ENCODE data around the gene AMMECR1L. TPM values are rescaled to one million over a fixed set of nuclear protein-coding genes. Genes with fewer than 3 reads are reported as not detected.

AMMECR1L gene
- total and polyA plus RNA-seq, 10 of the 15 experiments (the other 5 are each of a cell fraction or from before 2014, with no cell fraction given), result 2.7 to 12.1 (median 8.0) TPM

DNA sequence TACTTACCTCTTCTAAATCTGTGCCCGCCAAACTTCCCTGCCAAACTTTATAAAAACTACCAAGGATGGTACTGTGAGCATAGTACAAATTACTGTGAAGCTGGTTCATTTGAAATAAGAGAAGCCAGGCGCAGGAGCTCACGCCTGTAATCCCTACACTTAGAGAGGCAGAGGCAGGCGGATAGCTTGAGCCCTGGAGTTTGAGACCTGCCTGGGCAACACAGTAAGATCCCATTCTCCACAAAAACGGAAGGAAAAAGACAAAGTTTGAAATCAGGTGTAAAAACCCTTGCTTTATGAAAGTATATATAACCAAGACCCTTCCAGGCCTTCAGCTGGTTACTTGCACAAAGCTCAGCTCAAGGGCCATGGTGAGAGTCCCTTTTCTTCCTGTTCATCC lies 5.9 kb downstream of the AMMECR1L start:
- 94% methylated on average over 5 of the region's 5 CpGs for WGBS (ENCODE audit: insufficient coverage, insufficient replicate concordance, low lambda C conversion rate, missing lambda C conversion rate)
- Histone ChIP-seq H2AFZ (ENCODE audit: control insufficient read depth, low read depth, low read length) (no peak overlapping the region), H3K4me3 (no peak overlapping the region), H3K4me2 (ENCODE audit: control insufficient read depth, insufficient read depth) (no peak overlapping the region), H3K79me2 (ENCODE audit: control insufficient read depth, insufficient read depth, low read length) (peaks cover 46% of the 10 kb centered on the region), H3K4me1 (ENCODE audit: control insufficient read depth, insufficient read depth, low read length) (peaks cover 4% of the 10 kb centered on the region), H4K20me1 (ENCODE audit: control insufficient read depth, insufficient read depth) (no peaks in the 10 kb centered on the region), H3K27ac (ENCODE audit: control insufficient read depth, insufficient read depth) (no peak overlapping the region), H3K27me3 (replicated peaks in 1 of 2; ENCODE audit: control insufficient read depth in 2 of 2, insufficient read depth in 2 of 2, low read length in 1 of 2) (no peaks in the 10 kb centered on the region), H3K36me3 (ENCODE audit: control insufficient read depth in 2 of 2, insufficient read depth in 2 of 2, low read length in 1 of 2) (no peaks in the 10 kb centered on the region; a peak in 2 of 4 replicates), H3K9ac (ENCODE audit: control insufficient read depth, insufficient read depth, low read length) (no peak overlapping the region), H3K9me3 (replicated peaks; ENCODE audit: control insufficient read depth, insufficient read depth, low read length) (no peaks in the 10 kb centered on the region)
- DNase-seq (ENCODE audit: low read depth, low spot score) (no peak), ATAC-seq (no peak), FAIRE-seq (no peak)
- POLR2A ChIA-PET, result no interaction called here
- SMC1A ChIA-PET (ENCODE audit: uncharacterized antibody, unreplicated experiment), result interaction anchor here (0.7 to 1.7 kb wide), 2 partner anchors 16 to 119 kb away, joined by 3 to 5 read pairs; no protein-coding TSS in a partner anchor
- RAD21 ChIA-PET (ENCODE audit: unreplicated experiment), result no interaction called here
- intact Hi-C loops (cut with micrococcal nuclease; ENCODE audit: unreplicated experiment), result no loop called here
- TF ChIP-seq, protein P1, sequence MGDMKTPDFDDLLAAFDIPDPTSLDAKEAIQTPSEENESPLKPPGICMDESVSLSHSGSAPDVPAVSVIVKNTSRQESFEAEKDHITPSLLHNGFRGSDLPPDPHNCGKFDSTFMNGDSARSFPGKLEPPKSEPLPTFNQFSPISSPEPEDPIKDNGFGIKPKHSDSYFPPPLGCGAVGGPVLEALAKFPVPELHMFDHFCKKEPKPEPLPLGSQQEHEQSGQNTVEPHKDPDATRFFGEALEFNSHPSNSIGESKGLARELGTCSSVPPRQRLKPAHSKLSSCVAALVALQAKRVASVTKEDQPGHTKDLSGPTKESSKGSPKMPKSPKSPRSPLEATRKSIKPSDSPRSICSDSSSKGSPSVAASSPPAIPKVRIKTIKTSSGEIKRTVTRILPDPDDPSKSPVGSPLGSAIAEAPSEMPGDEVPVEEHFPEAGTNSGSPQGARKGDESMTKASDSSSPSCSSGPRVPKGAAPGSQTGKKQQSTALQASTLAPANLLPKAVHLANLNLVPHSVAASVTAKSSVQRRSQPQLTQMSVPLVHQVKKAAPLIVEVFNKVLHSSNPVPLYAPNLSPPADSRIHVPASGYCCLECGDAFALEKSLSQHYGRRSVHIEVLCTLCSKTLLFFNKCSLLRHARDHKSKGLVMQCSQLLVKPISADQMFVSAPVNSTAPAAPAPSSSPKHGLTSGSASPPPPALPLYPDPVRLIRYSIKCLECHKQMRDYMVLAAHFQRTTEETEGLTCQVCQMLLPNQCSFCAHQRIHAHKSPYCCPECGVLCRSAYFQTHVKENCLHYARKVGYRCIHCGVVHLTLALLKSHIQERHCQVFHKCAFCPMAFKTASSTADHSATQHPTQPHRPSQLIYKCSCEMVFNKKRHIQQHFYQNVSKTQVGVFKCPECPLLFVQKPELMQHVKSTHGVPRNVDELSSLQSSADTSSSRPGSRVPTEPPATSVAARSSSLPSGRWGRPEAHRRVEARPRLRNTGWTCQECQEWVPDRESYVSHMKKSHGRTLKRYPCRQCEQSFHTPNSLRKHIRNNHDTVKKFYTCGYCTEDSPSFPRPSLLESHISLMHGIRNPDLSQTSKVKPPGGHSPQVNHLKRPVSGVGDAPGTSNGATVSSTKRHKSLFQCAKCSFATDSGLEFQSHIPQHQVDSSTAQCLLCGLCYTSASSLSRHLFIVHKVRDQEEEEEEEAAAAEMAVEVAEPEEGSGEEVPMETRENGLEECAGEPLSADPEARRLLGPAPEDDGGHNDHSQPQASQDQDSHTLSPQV (IDR thresholded peaks at IDR 0.05), result no peak
- in situ Hi-C loops (cut with MboI), result no loop called here
- no TSS peak for BruUV-seq (replicated peaks)
- CTCF ChIA-PET, result interaction anchor here (0.6 to 1.5 kb wide), 2 partner anchors 9 to 288 kb away, joined by 3 to 4 read pairs; no protein-coding TSS in a partner anchor

GRCh38 chr2:127877626-127878025 lies 8.1 kb downstream of the AMMECR1L start:
- RAD21 ChIA-PET (ENCODE audit: unreplicated experiment), result no interaction called here
- TF ChIP-seq CREB1 (IDR thresholded peaks at IDR 0.05; ENCODE audit: low read depth) (no peak), PAX8 (IDR thresholded peaks at IDR 0.05) (no peak), CHD2 (IDR thresholded peaks at IDR 0.05; ENCODE audit: borderline replicate concordance, low read depth, low read length) (no peak), CREM (IDR thresholded peaks at IDR 0.05; ENCODE audit: low read depth) (no peak), ZBTB4 (CRISPR knock-in tag; IDR thresholded peaks at IDR 0.05) (no peak)
- TF ChIP-seq, protein P2, sequence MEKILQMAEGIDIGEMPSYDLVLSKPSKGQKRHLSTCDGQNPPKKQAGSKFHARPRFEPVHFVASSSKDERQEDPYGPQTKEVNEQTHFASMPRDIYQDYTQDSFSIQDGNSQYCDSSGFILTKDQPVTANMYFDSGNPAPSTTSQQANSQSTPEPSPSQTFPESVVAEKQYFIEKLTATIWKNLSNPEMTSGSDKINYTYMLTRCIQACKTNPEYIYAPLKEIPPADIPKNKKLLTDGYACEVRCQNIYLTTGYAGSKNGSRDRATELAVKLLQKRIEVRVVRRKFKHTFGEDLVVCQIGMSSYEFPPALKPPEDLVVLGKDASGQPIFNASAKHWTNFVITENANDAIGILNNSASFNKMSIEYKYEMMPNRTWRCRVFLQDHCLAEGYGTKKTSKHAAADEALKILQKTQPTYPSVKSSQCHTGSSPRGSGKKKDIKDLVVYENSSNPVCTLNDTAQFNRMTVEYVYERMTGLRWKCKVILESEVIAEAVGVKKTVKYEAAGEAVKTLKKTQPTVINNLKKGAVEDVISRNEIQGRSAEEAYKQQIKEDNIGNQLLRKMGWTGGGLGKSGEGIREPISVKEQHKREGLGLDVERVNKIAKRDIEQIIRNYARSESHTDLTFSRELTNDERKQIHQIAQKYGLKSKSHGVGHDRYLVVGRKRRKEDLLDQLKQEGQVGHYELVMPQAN (conservative IDR thresholded peaks at IDR 0.05), result no peak

More at GRCh38 chr2:127877626-127878025, 8.1 kb downstream of the AMMECR1L start:
- intact Hi-C loops (cut with micrococcal nuclease; ENCODE audit: unreplicated experiment), result no loop called here
- CTCF ChIA-PET, result interaction anchor here (1.3 kb wide), 1 partner anchor 286 kb away, joined by 3 read pairs; no protein-coding TSS in a partner anchor
- Histone ChIP-seq H3K79me2 (ENCODE audit: control insufficient read depth, insufficient read depth, low read length) (peaks cover 33% of the 10 kb centered on the region), H3K4me3 (no peak overlapping the region), H2AFZ (ENCODE audit: control insufficient read depth, low read depth, low read length) (no peak overlapping the region), H3K4me1 (ENCODE audit: control insufficient read depth, insufficient read depth, low read length) (no peaks in the 10 kb centered on the region; the same call in 1 of the 2 replicates), H3K4me2 (ENCODE audit: control insufficient read depth, insufficient read depth) (no peak overlapping the region), H3K27ac (ENCODE audit: control insufficient read depth, insufficient read depth) (no peak overlapping the region), H4K20me1 (ENCODE audit: control insufficient read depth, insufficient read depth) (no peaks in the 10 kb centered on the region), H3K27me3 (replicated peaks in 1 of 2; ENCODE audit: control insufficient read depth in 2 of 2, insufficient read depth in 2 of 2, low read length in 1 of 2) (no peaks in the 10 kb centered on the region), H3K9me3 (replicated peaks; ENCODE audit: control insufficient read depth, insufficient read depth, low read length) (no peaks in the 10 kb centered on the region), H3K9ac (ENCODE audit: control insufficient read depth, insufficient read depth, low read length) (no peak overlapping the region), H3K36me3 (ENCODE audit: control insufficient read depth in 2 of 2, insufficient read depth in 2 of 2, low read length in 1 of 2) (peaks cover 5 to 12% of the 10 kb centered on the region in 2 experiments)
- POLR2A ChIA-PET, result no interaction called here
- FAIRE-seq, result no peak
- WGBS (ENCODE audit: insufficient coverage, insufficient replicate concordance, low lambda C conversion rate, missing lambda C conversion rate), result 98% methylated on average over 3 of the region's 3 CpGs
- no peak for DNase-seq (ENCODE audit: low read depth, low spot score)
- no peak for ATAC-seq
- SMC1A ChIA-PET (ENCODE audit: uncharacterized antibody, unreplicated experiment), result interaction anchor here (0.7 to 1.3 kb wide), 3 partner anchors 48 to 174 kb away, joined by 3 to 6 read pairs (median 3); no protein-coding TSS in a partner anchor
- in situ Hi-C loops (cut with MboI), result no loop called here
- BruUV-seq (replicated peaks), result no TSS peak
